Stimulated activated CD8-positive, alpha-beta memory T cell treated with anti-CD3 and anti-CD28 coated beads, Interleukin-12 subunit alpha, Interleukin-12 subunit beta, amount 100 ng/mL, for 24 hours (primary cell): ENCODE measurements around the gene RAD51AP2.
"Not testable (repeated sequence)": the region's sequence is repeated elsewhere in the genome, so short reads cannot be mapped to it uniquely, and the experiment has no call there.

Source experiments
- DNase-seq: peaks from one replicate; pipeline ENCODE4 v3.0.0-alpha.2; 2020; ENCODE audit errors: extremely low read depth

Gene RAD51AP2

GRCh38 chr2:17518212-17519154 lies at the start of gene RAD51AP2:
TSS of gene RAD51AP2 (minus strand) at chr2:17518440. CDS start at chr2:17518415, 25 bp downstream.
- no peak for DNase-seq

GRCh38 chr2:17565726-17566125 lies 47.5 kb upstream of the RAD51AP2 start:
- DNase-seq: not testable (repeated sequence)

- no peak for DNase-seq
Measured at GRCh38 chr2:17558878-17559277, 40.6 kb upstream of the RAD51AP2 start.

- no peak for DNase-seq
Measured at GRCh38 chr2:17558053-17558452, 39.8 kb upstream of the RAD51AP2 start.

GRCh38 chr2:17557596-17557995 lies 39.4 kb upstream of the RAD51AP2 start:
- DNase-seq: no peak

- DNase-seq: no peak
Measured at GRCh38 chr2:17555150-17555549, 36.9 kb upstream of the RAD51AP2 start.

GRCh38 chr2:17550907-17551306 lies 32.7 kb upstream of the RAD51AP2 start:
- DNase-seq: no peak

- DNase-seq: no peak
Measured at GRCh38 chr2:17547737-17548136, 29.5 kb upstream of the RAD51AP2 start.

- DNase-seq: no peak
Measured at GRCh38 chr2:17547237-17547636, 29.0 kb upstream of the RAD51AP2 start.

- no peak for DNase-seq
Measured at GRCh38 chr2:17545680-17546613, 27.7 kb upstream of the RAD51AP2 start.

- no peak for DNase-seq
Measured at GRCh38 chr2:17544256-17544655, 26.0 kb upstream of the RAD51AP2 start.

- DNase-seq: no peak
Measured at GRCh38 chr2:17543848-17544247, 25.6 kb upstream of the RAD51AP2 start.

- no peak for DNase-seq
Measured at GRCh38 chr2:17543131-17543660, 25.0 kb upstream of the RAD51AP2 start.

GRCh38 chr2:17542471-17542870 lies 24.2 kb upstream of the RAD51AP2 start:
- no peak for DNase-seq

- no peak for DNase-seq
Measured at GRCh38 chr2:17541531-17541950, 23.3 kb upstream of the RAD51AP2 start.

GRCh38 chr2:17540813-17541530 lies 22.7 kb upstream of the RAD51AP2 start:
- no peak for DNase-seq

GRCh38 chr2:17540093-17540812 lies 22.0 kb upstream of the RAD51AP2 start, which contains the start of gene VSNL1:
TSS of gene VSNL1 (plus strand) at chr2:17540696. CDS start at chr2:17592075, 51,379 bp downstream.
- DNase-seq: no peak

GRCh38 chr2:17539611-17540092 lies 21.4 kb upstream of the RAD51AP2 start:
- no peak for DNase-seq

GRCh38 chr2:17538844-17539554 lies 20.8 kb upstream of the RAD51AP2 start:
- no peak for DNase-seq
